Liver (tissue), 9 donors: ENCODE measurements around the gene SPC24. TPM values are rescaled to one million over a fixed set of nuclear protein-coding genes. Genes with fewer than 3 reads are reported as not detected.
"Not testable (repeated sequence)": the region's sequence is repeated elsewhere in the genome, so short reads cannot be mapped to it uniquely, and the experiment has no call there.

ENCODE experiments used
- DNase-seq: peaks from one replicate; pipeline ENCODE4 v3.0.0-alpha.2; 2017; ENCODE audit warnings: low spot score
- H3K27ac ChIP-seq, 2 donors: one replicate each; pipeline ENCODE4 v1.7.0; 2013; ENCODE audit warnings: inconsistent platforms in 2 of 2, low read length in 2 of 2, control low read depth in 1 of 2, low read depth in 1 of 2, mild to moderate bottlenecking in 1 of 2
- H3K27me3 ChIP-seq, 4 donors: one replicate each; pipeline versions ENCODE4 v1.6.1 to v1.7.0; 2013; ENCODE audit warnings: low read length in 3 of 4, inconsistent platforms in 1 of 4, mild to moderate bottlenecking in 1 of 4, moderate library complexity in 1 of 4; ENCODE audit not compliant: control insufficient read depth in 4 of 4, insufficient read depth in 4 of 4
- H3K36me3 ChIP-seq, 4 donors: one replicate each; pipeline versions ENCODE4 v1.6.1 to v1.7.0; 2013; ENCODE audit warnings: low read length in 3 of 4, mild to moderate bottlenecking in 3 of 4, low read depth in 1 of 4, moderate library complexity in 1 of 4; ENCODE audit not compliant: control insufficient read depth in 4 of 4, insufficient read depth in 3 of 4
- H3K4me1 ChIP-seq, 4 donors: one replicate each; pipeline versions ENCODE4 v1.6.1 to v1.7.0; 2013; ENCODE audit warnings: low read length in 3 of 4, mild to moderate bottlenecking in 3 of 4, moderate library complexity in 1 of 4; ENCODE audit not compliant: control insufficient read depth in 4 of 4, insufficient read depth in 4 of 4
- H3K4me3 ChIP-seq, 3 donors: one replicate each; pipeline versions ENCODE4 v1.6.1 to v1.7.0; 2013; ENCODE audit warnings: low read length in 3 of 3, control low read depth in 1 of 3, low read depth in 1 of 3, mild to moderate bottlenecking in 1 of 3
- H3K9ac ChIP-seq, 2 donors: one replicate each; pipeline ENCODE4 v1.7.0; 2013; ENCODE audit warnings: low read length in 2 of 2, mild to moderate bottlenecking in 2 of 2, moderate library complexity in 2 of 2, control low read depth in 1 of 2, low read depth in 1 of 2
- H3K9me3 ChIP-seq, 4 donors: one replicate each; pipeline versions ENCODE4 v1.6.1 to v1.7.0; 2013; ENCODE audit warnings: low read length in 3 of 4; ENCODE audit not compliant: control insufficient read depth in 4 of 4
- ATF3 ChIP-seq: IDR thresholded peaks from 2 replicates; pipeline ENCODE4 v1.6.1; 2016; ENCODE audit warnings: antibody characterized with exemption
- CTCF ChIP-seq: fragments of 150-350 bp; IDR thresholded peaks from 2 replicates; pipeline ENCODE4 v1.5.1; 2017; ENCODE audit warnings: improper control_type of control experiment, low read depth, low read length; ENCODE audit not compliant: missing input control
- FOXA1 ChIP-seq: IDR thresholded peaks from 2 replicates; pipeline ENCODE4 v1.6.1; 2016; ENCODE audit warnings: antibody characterized with exemption
- FOXA2 ChIP-seq: IDR thresholded peaks from 2 replicates; pipeline ENCODE4 v1.6.1; 2016; ENCODE audit warnings: antibody characterized with exemption
- GABPA ChIP-seq, 2 donors: IDR thresholded peaks in 1 of 2; conservative IDR thresholded peaks in 1 of 2; 2 replicates each; pipeline ENCODE4 v1.6.1; 2016; ENCODE audit warnings: antibody characterized with exemption in 2 of 2, mild to moderate bottlenecking in 1 of 2, moderate library complexity in 1 of 2
- HNF4A ChIP-seq, 2 donors: conservative IDR thresholded peaks; 2 replicates each; pipeline ENCODE4 v1.6.1; 2016; ENCODE audit warnings: antibody characterized with exemption in 2 of 2, mild to moderate bottlenecking in 2 of 2
- HNF4G ChIP-seq: IDR thresholded peaks from 2 replicates; pipeline ENCODE4 v1.6.1; 2016; ENCODE audit warnings: antibody characterized with exemption
- JUND ChIP-seq, 2 donors: IDR thresholded peaks; 2 replicates each; pipeline ENCODE4 v1.6.1; 2016; ENCODE audit warnings: antibody characterized with exemption in 2 of 2
- MAX ChIP-seq: IDR thresholded peaks from 2 replicates; pipeline ENCODE4 v1.6.1; 2016; ENCODE audit warnings: antibody characterized with exemption
- NR2F2 ChIP-seq: IDR thresholded peaks from 2 replicates; pipeline ENCODE4 v1.6.1; 2016; ENCODE audit warnings: antibody characterized with exemption
- RAD21 ChIP-seq, 2 donors: IDR thresholded peaks; 2 replicates each; pipeline ENCODE4 v1.6.1; 2016; ENCODE audit warnings: antibody characterized with exemption in 2 of 2, mild to moderate bottlenecking in 2 of 2
- RXRA ChIP-seq, 2 donors: IDR thresholded peaks; 2 replicates each; pipeline ENCODE4 v1.6.1; 2017 to 2018; ENCODE audit warnings: antibody characterized with exemption in 2 of 2, mild to moderate bottlenecking in 1 of 2
- SP1 ChIP-seq: IDR thresholded peaks from 2 replicates; pipeline ENCODE4 v1.6.1; 2018; ENCODE audit warnings: antibody characterized with exemption, mild to moderate bottlenecking
- TAF1 ChIP-seq: conservative IDR thresholded peaks from 2 replicates; pipeline ENCODE4 v1.6.1; 2016; ENCODE audit warnings: antibody characterized with exemption, mild to moderate bottlenecking
- YY1 ChIP-seq: IDR thresholded peaks from 2 replicates; pipeline ENCODE4 v1.6.1; 2016; ENCODE audit warnings: antibody characterized with exemption, mild to moderate bottlenecking
- ZBTB33 ChIP-seq: IDR thresholded peaks from 2 replicates; pipeline ENCODE4 v1.6.1; 2016; ENCODE audit warnings: antibody characterized with exemption
- WGBS: extraction: QIAGEN DNeasy Blood & Tissue Kit; methylation state at CpG from one replicate; pipeline ENCODE4 v1.1.7; 2013; 5-methylcytosine and 5-hydroxymethylcytosine counted together
- polyA plus RNA-seq, 2 donors: library from polyadenylated mRNA; stranded (reverse) in 1 of 2; unstranded in 1 of 2; fragments of 200-250 nt in 1 of 2; fragments of >200 nt in 1 of 2; fragmentation: Nextera tagmentation in 1 of 2; extraction: Ambion mirVana in 1 of 2; gene quantifications; one replicate each; pipeline versions ENCODE4 v1.2.1 to v1.2.3, GENCODE V29; 2013 to 2015
- total RNA-seq, 2 donors: library from RNA; depleted of rRNA; stranded (reverse); fragments of >200 nt; gene quantifications; one replicate each; pipeline ENCODE4 v1.2.3, GENCODE V29; 2014
- donor health status: healthy.
- donor health status: healthy.
- donor health status: healthy.
- donor health status: healthy.
- donor health status: healthy.

Gene SPC24
- total and polyA plus RNA-seq, 4 donors: 0.42 to 72.5 (median 1.3) TPM

GRCh38 chr19:11164296-11164695, 8.7 kb upstream of the SPC24 start:
- Histone ChIP-seq H3K4me1 (peaks cover 0 to 26% (median 11%) of the 10 kb centered on the region in 4 donors), H3K9ac (no peak overlapping the region), H3K27me3 (no peaks in the 10 kb centered on the region), H3K27ac (peak overlapping the region; percentile 42 to 79), H3K36me3 (peaks cover 0 to 15% (median 8%) of the 10 kb centered on the region in 4 donors), H3K9me3 (no peaks in the 10 kb centered on the region), H3K4me3 (no peak overlapping the region)
- TF ChIP-seq ZBTB33 (no peak), JUND (IDR thresholded peaks at IDR 0.05) (no peak), MAX (no peak), SP1 (no peak), GABPA (IDR thresholded peaks at IDR 0.05 in 1 of 2, conservative IDR thresholded peaks at IDR 0.05 in 1 of 2) (no peak), FOXA2 (no peak), HNF4G (no peak)
- 85% methylated on average over 11 of the region's 11 CpGs for WGBS
- DNase-seq: no peak

- WGBS: 96% methylated on average over 2 of the region's 2 CpGs
- not testable (repeated sequence) for H3K36me3 ChIP-seq, H3K9me3 ChIP-seq, H3K27me3 ChIP-seq, H3K4me3 ChIP-seq, DNase-seq, H3K9ac ChIP-seq
- Histone ChIP-seq H3K4me1 (peaks cover 1 to 37% (median 25%) of the 10 kb centered on the region in 4 donors), H3K27ac (peak overlapping the region; percentile 94 to 97)
Observed at GRCh38 chr19:11160440-11160768, 4.8 kb upstream of the SPC24 start.

- Histone ChIP-seq H3K27ac (peak overlapping the region; percentile 94 to 97), H3K4me1 (peaks cover 3 to 43% (median 30%) of the 10 kb centered on the region in 4 donors)
- WGBS: 27% methylated on average over 16 of the region's 16 CpGs
- TF ChIP-seq NR2F2 (peak; percentile 63), SP1 (no peak), HNF4A (conservative IDR thresholded peaks at IDR 0.05) (peak; percentile 61 to 73), ATF3 (no peak), TAF1 (no peak), JUND (IDR thresholded peaks at IDR 0.05) (peak in 1 of 2 donors; percentile 37), FOXA2 (no peak), MAX (peak; percentile 69), GABPA (IDR thresholded peaks at IDR 0.05 in 1 of 2, conservative IDR thresholded peaks at IDR 0.05 in 1 of 2) (no peak), ZBTB33 (no peak), FOXA1 (no peak), RAD21 (IDR thresholded peaks at IDR 0.05) (peak in 1 of 2 donors; percentile 28), HNF4G (no peak), YY1 (peak; percentile 88), CTCF (peak; percentile 18), RXRA (IDR thresholded peaks at IDR 0.05) (peak; percentile 96 to 98)
Observed at GRCh38 chr19:11159598-11160439, 4.2 kb upstream of the SPC24 start.

More at GRCh38 chr19:11159598-11160439, 4.2 kb upstream of the SPC24 start:
- Histone ChIP-seq H3K9me3 (no peaks in the 10 kb centered on the region), H3K36me3 (no peaks in the 10 kb centered on the region), H3K4me3 (no peak overlapping the region), H3K27me3 (no peaks in the 10 kb centered on the region), H3K9ac (peak overlapping the region in 1 of 2 donors; percentile 49)
- DNase-seq: no peak
